Left lung (tissue), 10 donors: Measurements from ENCODE around the gene TGIF2. TPM values are rescaled to one million over a fixed set of nuclear protein-coding genes. Genes with fewer than 3 reads are reported as not detected.
"Not testable (repeated sequence)": the region's sequence is repeated elsewhere in the genome, so short reads cannot be mapped to it uniquely, and the experiment has no call there.

Experiments
- ATAC-seq: fragments of 200-7000 bp; cut with Tn5 transposase; one replicate; pipeline ENCODE4 v1.9.1; 2020; ENCODE audit warnings: moderate library complexity
- DNase-seq, 4 donors: peaks; one replicate each; pipeline ENCODE4 v3.0.0-alpha.2; 2013 to 2020
- H3K27ac ChIP-seq, 2 donors: fragments of 200-600 bp; sonication (generic) in 1 of 2; one replicate each; pipeline versions ENCODE4 v1.5.0 to v1.8.0; 2020 to 2021
- H3K27me3 ChIP-seq, 2 donors: fragments of 200-600 bp; sonication (generic) in 1 of 2; one replicate each; pipeline versions ENCODE4 v1.5.0 to v1.8.0; 2020 to 2021
- H3K36me3 ChIP-seq, 2 donors: fragments of 200-600 bp; sonication (generic) in 1 of 2; one replicate each; pipeline versions ENCODE4 v1.5.0 to v1.8.0; 2020 to 2021
- H3K4me1 ChIP-seq, 2 donors: fragments of 200-600 bp; one replicate each; pipeline ENCODE4 v1.8.0; 2021
- H3K4me3 ChIP-seq, 2 donors: fragments of 200-600 bp; sonication (generic) in 1 of 2; one replicate each; pipeline versions ENCODE4 v1.5.0 to v1.8.0; 2020 to 2021; ENCODE audit warnings: mild to moderate bottlenecking in 1 of 2
- H3K9me3 ChIP-seq, 2 donors: fragments of 200-600 bp; sonication (generic) in 1 of 2; one replicate each; pipeline versions ENCODE4 v1.5.0 to v1.8.0; 2020 to 2021
- CTCF ChIP-seq, 2 donors: fragments of 200-600 bp; sonication (generic) in 1 of 2; IDR thresholded peaks; one replicate each; pipeline versions ENCODE4 v1.5.0 to v1.8.0; 2021; ENCODE audit warnings: antibody characterized with exemption in 2 of 2
- intact Hi-C, 2 donors: fragments of 100-400 bp; cut with DNase I; formaldehyde crosslinking; loops; one replicate each; pipeline versions ENCODE4 v1.11.2 to v1.14.2; 2022
- polyA plus RNA-seq, 6 donors: library from polyadenylated mRNA; unstranded; fragments of 120-200 nt; gene quantifications; one replicate each; pipeline ENCODE4 v1.2.1, GENCODE V29; 2013; ENCODE audit not compliant: insufficient read length in 6 of 6
- total RNA-seq, 2 donors: library from RNA; stranded (reverse); fragmentation: NEBNext Ultra II Directional; extraction: Animal tissue kit (Norgen Biotek cat#: 25700); gene quantifications; one replicate each; pipeline ENCODE4 v1.2.1, GENCODE V29; 2021
- donor health status: DM: no; HTN: yes; CAD: no.
- donor health status: DM: no; HTN: no; CAD: no.

TGIF2 gene
- total and polyA plus RNA-seq, 8 donors: 11.2 to 52.1 (median 43.0) TPM

GRCh38 chr20:36549942-36550789 lies 23.2 kb upstream of the TGIF2 start:
- Histone ChIP-seq H3K4me1 (no peaks in the 10 kb centered on the region), H3K9me3 (no peaks in the 10 kb centered on the region), H3K27ac (no peak overlapping the region), H3K27me3 (no peaks in the 10 kb centered on the region), H3K4me3 (no peak overlapping the region), H3K36me3 (peaks cover 0 to 45% of the 10 kb centered on the region in 2 donors)
- intact Hi-C loops: no loop called here
- TF ChIP-seq CTCF (IDR thresholded peaks at IDR 0.05): no peak
- ATAC-seq (peak; percentile 10), DNase-seq (no peak)

- no peak overlapping the region for H3K27ac ChIP-seq
- H3K4me1 ChIP-seq: no peaks in the 10 kb centered on the region
- H3K27me3 ChIP-seq: no peaks in the 10 kb centered on the region
- DNase-seq (no peak), ATAC-seq (peak; percentile 10)
- H3K9me3 ChIP-seq: no peaks in the 10 kb centered on the region
- no peak overlapping the region for H3K4me3 ChIP-seq
- intact Hi-C loops: no loop called here
- H3K36me3 ChIP-seq: peaks cover 0 to 38% of the 10 kb centered on the region in 2 donors
- TF ChIP-seq CTCF (IDR thresholded peaks at IDR 0.05): no peak
These were observed 22.6 kb upstream of the TGIF2 start for GRCh38 chr20:36550790-36551299.

- ATAC-seq: no peak
- Histone ChIP-seq H3K27ac (no peak overlapping the region), H3K27me3 (no peaks in the 10 kb centered on the region), H3K36me3 (no peaks in the 10 kb centered on the region), H3K4me1 (peaks cover 0 to 3% of the 10 kb centered on the region in 2 donors), H3K9me3 (no peaks in the 10 kb centered on the region), H3K4me3 (no peak overlapping the region)
- intact Hi-C loops: loop anchor here in 1 of 2 donors (5.0 kb wide), 1 partner anchor 37 kb away; no protein-coding TSS in a partner anchor
- TF ChIP-seq CTCF (IDR thresholded peaks at IDR 0.05): no peak
- no peak for DNase-seq
These were observed 18.1 kb upstream of the TGIF2 start for GRCh38 chr20:36555248-36555647.

GRCh38 chr20:36562724-36563123 lies 10.7 kb upstream of the TGIF2 start:
- H3K27ac ChIP-seq: no peak overlapping the region
- intact Hi-C loops: no loop called here
- no peak for TF ChIP-seq CTCF (IDR thresholded peaks at IDR 0.05)
- no peak for DNase-seq
- peaks cover 0 to 11% of the 10 kb centered on the region in 2 donors for H3K9me3 ChIP-seq
- no peak overlapping the region for H3K4me3 ChIP-seq
- H3K27me3 ChIP-seq: no peaks in the 10 kb centered on the region
- H3K4me1 ChIP-seq: no peaks in the 10 kb centered on the region
- no peaks in the 10 kb centered on the region for H3K36me3 ChIP-seq
- no peak for ATAC-seq

- Histone ChIP-seq H3K4me1 (no peaks in the 10 kb centered on the region), H3K27me3 (no peaks in the 10 kb centered on the region), H3K9me3 (peaks cover 0 to 11% of the 10 kb centered on the region in 2 donors), H3K4me3 (no peak overlapping the region), H3K36me3 (no peaks in the 10 kb centered on the region), H3K27ac (no peak overlapping the region)
- intact Hi-C loops: no loop called here
- no peak for DNase-seq
- ATAC-seq: no peak
- TF ChIP-seq CTCF (IDR thresholded peaks at IDR 0.05): no peak
These were observed 10.0 kb upstream of the TGIF2 start for GRCh38 chr20:36563374-36563773.

- H3K27me3 ChIP-seq, H3K27ac ChIP-seq, ATAC-seq, H3K4me3 ChIP-seq, DNase-seq, H3K36me3 ChIP-seq, intact Hi-C loops, H3K4me1 ChIP-seq: not testable (repeated sequence)
- peaks cover 0 to 11% of the 10 kb centered on the region in 2 donors for H3K9me3 ChIP-seq
These were observed 9.2 kb upstream of the TGIF2 start for GRCh38 chr20:36564078-36564725.

- H3K36me3 ChIP-seq, H3K4me3 ChIP-seq, H3K4me1 ChIP-seq, H3K27ac ChIP-seq, ATAC-seq, intact Hi-C loops, H3K27me3 ChIP-seq, DNase-seq: not testable (repeated sequence)
- peaks cover 0 to 11% of the 10 kb centered on the region in 2 donors for H3K9me3 ChIP-seq
These were observed 8.7 kb upstream of the TGIF2 start for GRCh38 chr20:36564726-36565121.
